NCI-H446 treated with DMSO at 0.1 percent for 48 hours (cell line): ENCODE data around the gene EXOC6B.
"Not testable (repeated sequence)": the region's sequence is repeated elsewhere in the genome, so short reads cannot be mapped to it uniquely, and the experiment has no call there.

Source experiments
- DNase-seq: peaks from one replicate; lab custom pipeline; 2025; lab: John Stamatoyannopoulos, UW

The EXOC6B gene

DNA sequence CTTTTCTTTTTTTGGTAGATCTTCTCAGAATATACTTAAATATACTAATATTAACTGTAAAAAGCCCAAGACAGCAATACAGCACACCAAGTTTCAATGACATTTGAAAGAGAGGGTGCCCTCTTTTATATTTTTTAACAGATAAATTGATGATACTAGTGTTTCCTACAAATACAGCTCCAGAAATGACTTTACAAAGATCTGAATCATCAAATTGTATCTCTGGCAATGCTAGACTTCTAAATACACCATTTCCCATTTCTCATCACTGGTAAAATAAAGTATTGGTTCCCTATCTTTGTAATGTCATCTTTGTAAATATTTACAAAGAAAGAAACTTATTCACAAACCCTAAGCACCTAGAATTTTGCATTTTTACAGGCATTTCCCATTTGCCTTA lies 281.3 kb downstream of the EXOC6B start:
- no peak for DNase-seq

DNA sequence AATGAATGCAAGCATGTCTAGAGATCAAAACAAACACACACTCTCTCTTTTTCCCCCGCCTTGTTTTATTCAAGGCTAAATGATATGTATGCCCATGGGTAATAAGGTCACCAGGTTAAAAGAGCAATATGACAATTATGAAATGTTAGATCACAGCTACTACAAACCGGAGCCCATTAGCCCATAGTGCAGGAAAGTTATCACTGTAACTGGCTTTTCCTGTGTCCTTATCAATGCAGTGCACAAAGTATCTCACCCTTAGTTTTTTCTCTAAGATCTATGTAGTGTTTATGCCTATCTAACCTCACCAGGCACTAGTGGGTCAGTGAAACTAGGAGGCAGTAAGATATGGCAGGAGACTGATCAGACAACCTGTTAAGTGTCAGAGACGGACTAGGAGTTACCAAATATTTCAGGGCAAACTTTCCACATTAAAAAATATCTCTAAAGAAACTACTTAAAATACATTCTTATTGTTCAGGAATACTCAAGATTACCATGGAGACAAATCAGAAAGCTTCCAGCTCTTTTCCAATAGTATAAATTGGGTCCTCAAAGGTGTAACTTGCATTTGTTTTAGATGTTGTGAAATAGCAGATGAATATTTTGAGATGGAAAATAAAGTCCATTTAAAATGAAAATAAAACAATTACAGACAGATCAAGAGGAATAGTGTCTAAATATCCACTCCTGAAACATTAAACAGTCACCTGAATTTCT lies 282.2 kb downstream of the EXOC6B start:
- no peak for DNase-seq

DNA sequence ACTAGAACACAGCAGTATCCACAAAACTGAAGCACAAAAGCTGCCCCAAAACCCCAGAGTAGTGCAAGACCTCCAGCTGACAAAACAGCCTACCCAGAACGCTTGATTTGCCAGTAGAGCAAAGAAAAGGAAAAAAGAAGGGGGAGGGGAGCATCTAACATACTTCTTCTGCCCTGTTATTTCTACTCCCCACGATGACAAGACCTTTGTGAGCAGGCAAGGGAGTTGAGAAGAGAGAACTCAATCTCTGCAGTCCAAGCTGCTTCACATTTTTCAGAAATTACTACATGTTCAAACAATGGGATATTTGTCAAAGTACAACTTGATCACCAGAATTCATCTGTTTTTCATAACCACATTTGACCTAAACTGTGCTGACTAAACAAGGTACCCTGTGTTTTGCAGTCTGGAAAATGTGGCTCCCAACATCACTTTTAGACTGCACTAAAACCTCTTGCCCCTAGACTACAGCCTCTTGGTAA lies 286.7 kb downstream of the EXOC6B start:
- DNase-seq, result no peak

DNA sequence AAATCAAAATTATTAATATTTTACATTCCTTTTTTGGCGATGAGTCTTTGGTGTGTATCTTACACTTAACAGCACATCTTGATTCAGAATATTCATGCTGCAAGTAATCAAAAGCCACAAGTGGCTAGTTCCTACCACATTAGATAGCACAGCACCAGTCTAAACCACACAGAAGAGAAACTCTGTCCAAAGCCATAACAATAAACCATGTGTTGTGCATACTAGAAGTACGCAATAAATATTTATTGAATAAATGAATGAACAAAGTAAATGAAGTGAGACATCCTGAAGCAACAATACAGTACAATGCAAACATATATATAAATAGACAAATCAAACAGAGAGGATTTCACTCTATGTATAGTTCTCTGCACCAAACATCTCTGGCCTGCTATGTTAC lies 287.3 kb downstream of the EXOC6B start:
- no peak for DNase-seq

DNA sequence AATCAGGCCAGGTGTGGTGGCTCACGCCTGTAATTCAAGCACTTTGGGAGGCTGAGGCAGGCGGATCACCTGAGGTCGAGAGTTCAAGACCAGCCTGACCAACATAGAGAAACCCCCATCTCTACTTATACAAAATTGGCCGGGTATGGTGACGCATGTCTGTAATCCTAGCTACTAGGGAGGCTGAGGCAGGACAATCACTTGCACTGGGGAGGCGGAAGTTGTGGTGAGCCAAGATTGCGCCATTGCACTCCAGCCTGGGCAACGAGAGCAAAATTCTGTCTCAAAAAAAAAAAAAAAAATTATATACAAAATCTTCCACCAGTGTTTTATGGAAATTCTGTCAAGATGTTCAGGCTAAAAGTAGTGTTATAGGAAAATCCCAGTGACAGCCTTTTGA lies 290.2 kb downstream of the EXOC6B start:
- not testable (repeated sequence) for DNase-seq

DNA sequence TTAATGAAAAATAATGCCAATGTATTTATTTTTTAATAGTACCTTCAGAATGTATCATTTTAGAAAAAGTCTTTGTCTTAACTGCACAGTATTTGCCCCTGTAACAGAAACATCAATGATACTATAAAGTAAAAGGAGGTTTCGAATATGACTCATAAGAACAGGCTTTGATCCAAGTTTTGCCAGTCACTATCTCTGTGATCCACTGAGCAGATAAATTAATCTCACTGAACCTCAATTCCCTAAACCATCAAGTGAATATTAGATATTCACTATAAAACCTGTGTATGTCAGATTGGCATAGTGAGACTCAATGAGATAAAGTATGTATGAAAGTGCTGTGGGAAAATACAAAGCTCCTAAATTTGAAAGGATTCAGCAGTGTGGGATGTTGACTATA lies 292.1 kb downstream of the EXOC6B start:
- DNase-seq, result no peak

DNA sequence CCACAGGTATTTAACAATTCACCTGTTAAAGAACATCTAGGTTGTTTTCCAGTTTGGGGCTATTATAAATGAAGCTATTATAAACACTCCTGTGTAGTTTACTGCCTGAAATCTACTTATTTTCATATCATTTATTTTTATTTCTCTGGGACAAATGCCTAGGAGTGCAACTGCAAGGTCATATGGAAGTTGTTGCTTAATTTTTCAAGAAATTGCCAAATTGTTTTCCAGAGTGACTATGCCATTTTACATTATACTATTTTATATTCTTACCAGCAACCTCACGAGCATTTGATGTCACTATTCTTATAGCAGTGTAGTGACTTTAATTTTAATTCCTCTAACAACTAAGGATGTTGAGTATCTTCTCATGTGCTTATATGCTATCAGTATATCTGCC lies 298.4 kb downstream of the EXOC6B start:
- no peak for DNase-seq

DNA sequence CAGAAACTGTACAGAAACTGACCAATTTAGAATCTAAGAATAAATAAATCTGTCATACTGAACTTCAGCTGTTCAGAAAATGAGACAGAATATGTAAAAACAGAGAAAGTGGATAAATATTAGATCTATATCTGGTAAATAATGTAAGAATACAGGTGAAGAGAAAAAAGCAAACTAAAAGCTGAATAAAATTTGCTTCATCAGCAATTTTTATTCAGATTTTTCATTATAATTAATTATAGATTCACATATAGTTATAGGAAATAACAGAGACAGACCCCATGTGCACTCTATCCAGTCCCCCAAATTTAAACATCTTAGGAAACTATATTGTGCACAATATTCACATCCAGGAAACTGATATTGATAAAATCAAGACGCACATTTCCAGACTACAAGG lies 299.2 kb downstream of the EXOC6B start:
- DNase-seq, result no peak

DNA sequence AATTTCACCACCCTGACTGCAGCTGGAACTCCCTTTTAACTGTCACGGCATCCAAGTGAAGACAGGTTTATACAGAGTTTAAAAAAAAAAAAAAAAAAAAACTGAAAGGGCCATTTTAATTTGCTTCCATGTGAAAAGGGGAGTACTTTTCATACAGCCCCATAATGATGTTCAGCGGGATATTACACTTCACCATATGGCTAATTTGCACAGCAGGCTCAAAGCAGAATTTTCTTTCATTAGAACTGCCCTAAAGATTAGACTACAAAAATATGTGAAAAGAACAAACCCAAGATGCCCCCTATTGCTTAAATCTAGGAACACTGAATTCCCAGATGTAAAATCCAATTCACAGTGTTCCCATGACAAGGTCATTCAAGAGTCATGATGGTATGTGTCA lies 301.8 kb downstream of the EXOC6B start:
- DNase-seq, result no peak

DNA sequence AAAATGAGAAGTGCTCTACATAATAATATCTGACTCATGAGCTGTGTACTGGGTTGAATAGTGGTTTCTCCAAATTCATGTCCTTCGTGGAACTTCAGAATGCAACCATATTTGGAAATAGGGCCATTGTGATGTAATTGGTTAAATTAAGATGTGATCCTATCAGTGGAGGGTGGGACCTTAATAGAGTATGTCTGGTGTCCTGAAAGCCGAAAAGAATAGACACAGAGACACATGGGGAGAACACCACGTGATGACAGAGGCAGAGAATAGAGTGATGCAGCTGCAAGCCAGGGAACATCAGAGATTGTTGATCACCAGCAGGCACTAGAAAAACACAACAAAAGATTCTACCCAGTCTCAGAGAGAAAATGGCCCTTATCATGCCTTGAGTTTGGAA lies 310.1 kb downstream of the EXOC6B start:
- no peak for DNase-seq

DNA sequence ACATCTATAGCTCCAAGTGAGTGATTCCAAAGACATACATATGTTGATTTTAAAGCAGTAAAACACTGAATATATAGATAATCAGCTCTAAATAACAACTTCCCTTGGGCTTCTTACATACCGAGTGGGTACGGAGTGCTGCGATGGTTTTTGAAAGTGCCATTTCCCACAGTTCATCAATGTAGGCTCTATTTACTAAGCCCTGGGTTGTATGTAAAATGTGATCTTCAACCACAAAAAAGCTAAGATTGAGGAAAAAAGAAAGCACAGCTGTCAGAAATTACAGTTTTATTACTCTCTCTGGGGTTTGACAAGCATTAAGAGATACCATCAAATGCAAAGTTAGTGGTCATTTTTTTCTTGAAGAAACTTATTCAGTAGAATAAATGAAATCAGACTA lies 312.8 kb downstream of the EXOC6B start:
- no peak for DNase-seq

DNA sequence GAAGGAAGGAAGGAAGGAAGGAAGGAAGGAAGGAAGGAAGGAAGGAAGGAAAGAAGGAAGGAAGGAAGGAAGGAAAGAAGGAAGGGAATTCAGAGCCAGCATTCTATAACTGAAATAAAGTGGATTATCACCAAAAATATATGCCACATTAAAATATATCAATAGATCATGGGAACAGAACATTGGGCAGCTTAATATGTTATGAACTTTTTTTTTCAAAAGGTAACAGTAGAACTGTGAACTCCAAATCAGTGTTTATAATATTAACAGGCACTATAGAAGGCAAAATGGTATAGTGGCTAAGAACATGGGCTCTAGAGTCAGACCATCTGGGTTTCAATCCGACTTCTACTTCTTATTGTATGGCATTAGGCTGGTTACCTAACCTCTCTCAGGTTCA lies 313.5 kb downstream of the EXOC6B start:
- no peak for DNase-seq

DNA sequence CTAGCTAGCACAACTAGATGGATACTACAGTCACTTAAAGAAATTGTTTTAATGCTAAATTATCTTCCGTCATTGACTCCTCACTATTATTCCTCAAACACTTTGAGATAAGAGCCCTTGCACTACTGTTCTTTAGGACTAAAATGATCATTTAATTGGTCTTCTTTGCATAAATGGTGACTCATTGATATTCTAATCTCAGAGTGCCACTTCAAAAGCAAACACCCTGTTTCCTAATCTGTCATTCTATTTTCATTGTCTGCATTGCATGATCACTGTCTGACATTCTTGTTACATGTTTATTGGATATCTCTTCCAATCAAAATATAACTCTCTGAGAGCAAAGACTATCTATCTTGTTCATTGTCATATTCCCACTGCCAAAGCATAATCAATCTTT lies 313.9 kb downstream of the EXOC6B start:
- DNase-seq, result no peak

DNA sequence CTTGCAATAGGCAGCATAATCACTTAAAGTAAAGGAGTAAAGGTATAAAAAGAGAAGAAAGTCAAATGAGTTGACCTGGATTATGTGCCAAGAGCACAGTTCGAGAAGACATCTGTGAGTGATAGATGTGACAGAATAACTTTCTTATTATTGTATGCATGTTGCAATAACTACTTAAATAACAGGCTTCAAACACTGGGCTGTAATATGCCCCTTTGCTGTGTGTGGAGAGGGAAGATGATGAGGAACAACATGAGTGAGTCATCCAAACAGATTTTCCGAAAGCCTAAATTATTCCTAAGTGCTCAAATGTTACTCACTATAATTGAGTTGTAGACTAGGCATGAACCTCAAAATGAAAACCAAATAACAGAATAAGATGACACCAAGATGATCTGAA lies 328.1 kb downstream of the EXOC6B start:
- DNase-seq, result no peak

DNA sequence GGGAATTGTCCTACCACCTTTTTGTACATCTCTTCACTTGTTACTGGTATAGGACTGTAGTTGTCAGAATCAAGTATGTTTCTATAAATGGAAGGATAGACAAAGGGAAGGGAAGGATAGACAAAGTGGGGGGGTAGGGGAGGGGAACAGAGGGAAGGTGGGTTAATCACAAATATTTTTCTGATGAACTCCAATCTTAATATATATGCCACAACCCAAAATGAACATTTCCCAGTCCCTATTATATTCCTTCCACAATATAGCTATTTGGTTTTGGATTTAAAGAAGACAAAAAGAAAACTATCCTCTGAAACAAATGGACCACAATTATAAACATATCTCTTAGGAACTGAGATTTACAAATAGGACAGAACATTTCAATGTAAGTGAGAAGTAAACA lies 329.4 kb downstream of the EXOC6B start:
- no peak for DNase-seq

DNA sequence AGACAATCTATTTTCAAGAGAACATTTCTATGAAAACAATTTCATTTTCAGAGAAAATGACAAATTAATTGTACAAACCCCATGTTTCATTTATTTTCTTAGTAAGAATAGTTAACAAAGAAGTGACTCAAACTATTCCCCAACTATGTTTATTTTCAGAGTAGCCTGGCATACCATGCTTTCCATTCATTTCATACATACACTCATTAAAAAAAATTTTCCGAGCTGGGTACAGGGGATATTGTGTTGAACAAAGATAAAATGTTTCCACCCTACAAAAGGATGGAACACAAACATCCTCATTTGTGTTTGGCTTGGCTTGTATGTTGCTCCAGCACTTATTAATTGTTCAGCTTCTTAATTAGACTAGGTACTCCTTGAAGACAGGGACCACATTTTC lies 331.4 kb downstream of the EXOC6B start:
- DNase-seq, result no peak

DNA sequence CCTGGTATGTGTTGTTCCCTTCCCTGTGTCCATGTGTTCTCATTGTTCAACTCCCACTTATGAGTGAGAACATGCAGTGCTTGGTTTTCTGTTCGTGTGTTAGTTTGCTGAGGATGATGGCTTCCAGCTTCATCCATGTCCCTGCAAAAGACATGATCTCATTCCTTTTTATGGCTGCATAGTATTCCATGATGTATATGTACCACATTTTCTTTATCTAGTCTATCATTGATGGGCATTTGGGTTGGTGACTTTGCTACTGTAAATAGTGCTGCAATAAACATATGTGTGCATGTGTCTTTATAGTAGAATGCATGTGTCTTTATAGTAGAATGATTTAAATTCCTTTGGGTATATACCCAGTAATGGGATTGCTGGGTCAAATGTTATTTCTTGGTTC lies 341.2 kb downstream of the EXOC6B start:
- not testable (repeated sequence) for DNase-seq

DNA sequence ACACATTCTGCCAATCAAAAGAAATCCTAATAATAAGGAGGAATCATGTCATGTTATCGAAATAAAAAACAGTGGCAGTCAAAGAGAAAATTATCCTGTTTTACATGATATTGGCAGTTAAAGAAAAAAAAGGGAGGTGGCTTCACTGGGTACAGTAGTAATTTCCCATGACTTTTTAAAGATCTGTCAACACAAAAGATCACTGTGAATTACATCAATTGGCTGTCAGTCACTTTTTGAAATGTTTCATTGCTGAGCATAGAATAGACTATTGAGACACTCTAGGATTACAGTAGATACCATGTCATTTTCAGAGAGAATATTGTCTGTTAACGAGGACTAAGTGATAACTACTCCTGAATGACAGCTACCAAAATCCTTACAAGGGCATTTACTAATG lies 342.5 kb downstream of the EXOC6B start:
- DNase-seq, result no peak

DNA sequence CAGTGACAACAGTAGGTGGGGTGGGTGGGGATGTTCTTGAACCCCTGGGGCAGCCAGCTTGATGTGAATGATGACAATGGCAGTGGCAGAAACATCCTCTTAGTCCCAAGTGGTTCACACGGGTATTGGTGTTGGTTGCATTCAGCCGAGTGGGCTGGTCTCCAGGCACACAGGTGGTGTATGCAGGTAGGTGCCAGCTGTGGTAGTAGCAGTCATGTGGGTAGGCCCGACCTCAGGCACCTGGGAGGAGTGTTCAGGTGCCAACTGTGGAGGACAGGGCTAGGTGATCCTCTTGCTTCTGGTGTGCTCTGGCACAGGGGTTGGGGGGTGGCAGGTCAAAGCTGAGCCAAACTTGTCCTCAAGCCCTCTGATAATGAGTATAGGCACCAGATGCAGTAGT lies 350.6 kb downstream of the EXOC6B start:
- DNase-seq, result no peak

DNA sequence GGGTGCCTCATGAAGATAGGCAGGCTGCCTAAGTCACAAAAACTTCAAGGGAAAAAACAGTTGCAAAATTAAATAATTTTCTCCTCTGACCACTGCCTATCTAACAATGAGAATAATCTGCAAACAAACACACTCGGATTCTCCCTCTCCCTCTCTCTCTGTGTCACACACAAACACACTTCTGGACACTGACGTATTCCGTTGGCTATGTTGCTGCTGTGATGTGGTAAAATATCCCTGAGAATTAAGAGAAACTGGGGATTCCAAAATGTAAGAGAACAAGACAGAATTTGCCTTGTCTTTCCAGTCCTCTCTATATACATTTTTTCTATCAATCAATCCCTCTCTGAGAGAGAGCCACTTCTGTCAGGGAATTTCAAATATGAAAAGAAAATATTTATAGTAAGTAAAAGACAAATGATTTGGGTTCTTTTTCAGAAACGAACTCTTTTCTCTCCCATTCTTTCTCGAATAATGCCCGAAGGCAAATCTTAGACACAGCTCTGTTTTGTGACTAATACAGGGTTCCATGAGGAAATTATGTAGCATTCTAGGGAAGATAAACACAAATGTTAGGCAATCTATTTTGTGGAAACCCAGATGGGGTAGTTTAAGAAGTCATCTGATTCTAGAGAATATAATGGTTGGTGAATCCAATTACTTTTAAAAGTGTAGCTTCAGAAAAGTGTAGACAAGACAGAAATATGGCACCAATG lies 367.9 kb downstream of the EXOC6B start:
- no peak for DNase-seq

DNA sequence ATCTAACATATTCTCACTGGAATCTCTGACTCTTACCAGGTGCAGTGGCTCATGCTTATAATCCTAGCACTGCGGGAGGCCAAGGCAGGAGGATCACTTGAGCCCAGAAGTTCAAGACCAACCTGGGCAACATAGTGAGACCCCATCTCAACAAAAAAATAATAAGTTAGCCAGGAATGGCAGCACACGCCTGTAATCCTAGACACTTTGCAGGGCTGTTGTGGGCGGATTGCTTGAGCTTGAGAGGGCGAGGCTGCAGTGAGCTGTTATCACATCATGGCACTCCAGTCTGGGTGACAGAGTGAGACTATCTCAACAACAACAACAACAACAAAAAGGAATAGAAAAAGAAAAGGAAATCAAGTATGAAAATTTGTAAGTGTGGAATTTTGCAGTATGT lies 371.6 kb downstream of the EXOC6B start:
- DNase-seq, result no peak

DNA sequence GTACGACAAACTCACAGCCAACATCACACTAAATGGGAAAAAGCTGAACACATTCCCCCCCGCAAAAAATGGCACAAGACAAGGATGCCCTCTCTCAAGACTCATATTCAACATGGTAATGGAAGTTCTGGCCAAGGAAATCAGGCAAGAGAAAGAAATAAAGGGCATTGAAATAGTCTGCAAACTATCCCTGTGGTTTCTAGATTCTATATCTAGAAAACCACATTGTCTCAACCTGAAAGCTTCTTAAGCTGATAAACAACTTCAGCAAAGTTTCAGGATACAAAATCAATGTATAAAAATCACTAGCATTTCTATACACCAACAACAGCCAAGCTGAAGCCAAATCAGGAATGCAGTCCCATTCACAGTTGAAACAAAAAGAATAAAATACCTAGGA lies 383.6 kb downstream of the EXOC6B start:
- DNase-seq, result no peak

DNA sequence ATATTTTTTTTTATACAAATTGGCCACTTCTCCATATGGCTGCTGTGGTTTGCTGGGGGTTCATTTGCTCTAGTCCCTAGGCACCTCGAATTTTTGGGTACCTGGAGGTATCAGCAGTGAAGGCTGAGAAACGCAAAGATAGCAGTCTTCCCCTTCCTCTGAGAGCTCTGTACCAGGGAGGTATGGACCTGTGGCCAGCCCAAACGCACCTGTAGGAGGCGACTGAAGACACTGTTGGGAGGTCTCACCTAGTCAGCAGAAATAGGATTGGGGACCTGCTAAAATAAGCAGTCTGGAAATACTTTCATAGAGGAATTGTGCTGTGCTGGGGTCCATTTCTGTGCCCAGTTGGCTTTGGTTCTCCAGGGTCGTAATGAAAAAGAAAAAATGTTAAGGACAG lies 385.9 kb downstream of the EXOC6B start:
- DNase-seq, result no peak

DNA sequence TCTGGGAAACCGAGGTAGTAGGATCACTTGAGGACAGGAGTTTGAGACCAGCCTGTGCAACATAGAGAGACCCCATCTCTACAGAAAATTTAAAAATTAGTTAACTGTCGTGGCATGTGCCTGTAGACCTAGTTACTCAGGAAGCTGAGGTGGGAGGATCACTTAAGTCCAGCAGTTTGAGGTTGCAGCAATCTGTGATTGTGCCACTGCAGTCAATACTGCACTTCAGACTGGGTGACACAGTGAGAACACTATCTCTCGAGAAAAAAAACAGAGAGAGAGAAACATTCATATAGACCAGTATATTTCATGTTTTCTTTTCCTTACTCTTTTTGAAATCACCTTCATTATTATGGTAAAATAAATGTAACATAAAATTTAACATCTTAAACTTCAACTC lies 387.5 kb downstream of the EXOC6B start:
- no peak for DNase-seq
